GM12865 (cell line): ENCODE results near the gene MOCOS.

Source experiments
- DNase-seq: peaks from one replicate; pipeline ENCODE4 v3.0.0; 2010; ENCODE audit warnings: low read depth
- H3K4me3 ChIP-seq: 2 replicates; pipeline ENCODE4 v1.5.1; 2011; ENCODE audit warnings: mild to moderate bottlenecking, low read depth, low read length, control low read depth
- CTCF ChIP-seq: IDR thresholded peaks from 2 replicates; pipeline ENCODE4 v1.5.1; 2011; ENCODE audit warnings: low read length, control low read depth, low read depth, inconsistent platforms; ENCODE audit not compliant: insufficient read depth; ENCODE audit errors: missing control alignments

MOCOS gene

GRCh38 chr18:36281936-36282335 lies 94.6 kb downstream of the MOCOS start:
- no peak overlapping the region for H3K4me3 ChIP-seq
- no peak for DNase-seq
- no peak for TF ChIP-seq CTCF

GRCh38 chr18:36283448-36283847 lies 96.2 kb downstream of the MOCOS start:
- no peak for TF ChIP-seq CTCF

GRCh38 chr18:36284268-36284667 lies 97.0 kb downstream of the MOCOS start:
- no peak for DNase-seq
- no peak overlapping the region for H3K4me3 ChIP-seq
- no peak for TF ChIP-seq CTCF

More at GRCh38 chr18:36283448-36283847, 96.2 kb downstream of the MOCOS start:
- no peak for DNase-seq
- H3K4me3 ChIP-seq, result no peak overlapping the region

- TF ChIP-seq CTCF, result peak; percentile 79
- no peak overlapping the region for H3K4me3 ChIP-seq
- peak; percentile 80 for DNase-seq
These were observed 97.5 kb downstream of the MOCOS start for GRCh38 chr18:36284671-36285295.

- no peak for DNase-seq
- H3K4me3 ChIP-seq, result no peak overlapping the region
- no peak for TF ChIP-seq CTCF
These were observed 100.4 kb downstream of the MOCOS start for GRCh38 chr18:36287653-36288052.

- no peak overlapping the region for H3K4me3 ChIP-seq
- no peak for TF ChIP-seq CTCF
- DNase-seq, result no peak
These were observed 101.4 kb downstream of the MOCOS start for GRCh38 chr18:36288689-36289088.

- DNase-seq, result no peak
- no peak for TF ChIP-seq CTCF
- no peak overlapping the region for H3K4me3 ChIP-seq
These were observed 106.7 kb downstream of the MOCOS start for GRCh38 chr18:36294031-36294430.
